GM12878 (cell line): ENCODE data around the gene ABHD15. TPM values are rescaled to one million over a fixed set of nuclear protein-coding genes. Genes with fewer than 3 reads are reported as not detected.

ENCODE experiments used
- ATAC-seq: fragments of 200-7000 bp; cut with Tn5 transposase; 3 replicates; pipeline ENCODE4 v1.9.1; 2020; ENCODE audit warnings: mild to moderate bottlenecking, moderate library complexity
- BruUV-seq: library from RNA; stranded (reverse); fragments of 400-500 nt; replicated peaks from 2 replicates; lab custom pipeline; 2021; lab: Mats Ljungman, UMichigan
- CTCF ChIA-PET: fragments of 300-600 bp; sonication (Branson Sonifier 250); formaldehyde crosslinking; extraction: SDS; loops from one replicate; lab custom pipeline; 2021; ENCODE audit warnings: inconsistent platforms; lab: Yijun Ruan, JAX
- POLR2A ChIA-PET: fragments of 350-600 bp; formaldehyde crosslinking; extraction: SDS; loops from one replicate; lab custom pipeline; 2021; ENCODE audit warnings: inconsistent platforms; lab: Charles Lee
- RAD21 ChIA-PET: fragments of 300-600 bp; sonication (Branson Sonifier 250); formaldehyde crosslinking; loops from one replicate; lab custom pipeline; 2023; ENCODE audit warnings: antibody characterized with exemption; ENCODE audit not compliant: unreplicated experiment; lab: Charles Lee
- SMC1A ChIA-PET: fragments of 300-600 bp; sonication (Branson Sonifier 250); formaldehyde crosslinking; loops from one replicate; lab custom pipeline; 2023; ENCODE audit not compliant: unreplicated experiment, uncharacterized antibody; lab: Charles Lee
- DNase-seq: peaks from one replicate; pipeline ENCODE4 v3.0.0-alpha.2; 2011; ENCODE audit warnings: low read depth, low spot score
- FAIRE-seq: peaks from 3 replicates; lab custom pipeline; 2011; peaks lifted over from hg19 to GRCh38; lab: Jason Lieb, UNC
- H2AFZ ChIP-seq: 2 replicates; pipeline ENCODE4 v1.6.0; 2011; ENCODE audit warnings: low read depth, low read length, control low read depth; ENCODE audit not compliant: control insufficient read depth
- H3K27ac ChIP-seq: 2 replicates; pipeline ENCODE4 v1.5.1; 2011; ENCODE audit warnings: control low read depth; ENCODE audit not compliant: control insufficient read depth, insufficient read depth
- H3K27me3 ChIP-seq, 2 experiments: replicated peaks in 1 of 2; 2 replicates each; pipeline versions ENCODE4 v1.6.0 to v1.6.1; 2011; ENCODE audit warnings: low read length in 1 of 2; ENCODE audit not compliant: control insufficient read depth in 2 of 2, insufficient read depth in 2 of 2
- H3K36me3 ChIP-seq, 2 experiments: 2 replicates each; pipeline ENCODE4 v1.5.1; 2011; ENCODE audit warnings: low read length in 1 of 2; ENCODE audit not compliant: control insufficient read depth in 2 of 2, insufficient read depth in 2 of 2
- H3K4me1 ChIP-seq: 2 replicates; pipeline ENCODE4 v1.6.1; 2011; ENCODE audit warnings: mild to moderate bottlenecking, low read length, moderate library complexity, mixed read lengths; ENCODE audit not compliant: control insufficient read depth, insufficient read depth
- H3K4me2 ChIP-seq: 2 replicates; pipeline ENCODE4 v1.6.0; 2011; ENCODE audit warnings: control low read depth; ENCODE audit not compliant: control insufficient read depth, insufficient read depth
- H3K4me3 ChIP-seq: fragments of 200-600 bp; sonication (generic); 2 replicates; pipeline ENCODE4 v1.5.1; 2016
- H3K79me2 ChIP-seq: 2 replicates; pipeline ENCODE4 v1.6.0; 2011; ENCODE audit warnings: low read length; ENCODE audit not compliant: control insufficient read depth, insufficient read depth
- H3K9ac ChIP-seq: 2 replicates; pipeline ENCODE4 v1.8.0; 2011; ENCODE audit warnings: low read length, control low read depth, mixed read lengths; ENCODE audit not compliant: control insufficient read depth, insufficient read depth
- H3K9me3 ChIP-seq: replicated peaks from 3 replicates; pipeline ENCODE4 v1.5.1; 2011; ENCODE audit warnings: mild to moderate bottlenecking, low read length; ENCODE audit not compliant: control insufficient read depth, insufficient read depth
- H4K20me1 ChIP-seq: 2 replicates; pipeline ENCODE4 v1.6.0; 2011; ENCODE audit not compliant: control insufficient read depth, insufficient read depth
- CHD2 ChIP-seq: IDR thresholded peaks from 2 replicates; pipeline ENCODE4 v1.6.1; 2011; ENCODE audit warnings: low read depth, low read length, improper control_type of control experiment, borderline replicate concordance
- CTCF ChIP-seq, 3 experiments: IDR thresholded peaks in 2 of 3; conservative IDR thresholded peaks in 1 of 3; 2 replicates each; pipeline ENCODE4 v1.5.1; 2011; ENCODE audit warnings: low read depth in 3 of 3, low read length in 3 of 3, mild to moderate bottlenecking in 3 of 3, control low read depth in 2 of 3, moderate library complexity in 2 of 3, inconsistent platforms in 1 of 3, mixed read lengths in 1 of 3; ENCODE audit not compliant: control insufficient read depth in 2 of 3, insufficient read depth in 1 of 3; ENCODE audit errors: extremely low read depth in 1 of 3
- HDGF ChIP-seq: fragments of 450-650 bp; IDR thresholded peaks from 2 replicates; pipeline ENCODE4 v1.6.1; 2016; ENCODE audit warnings: antibody characterized with exemption
- REST ChIP-seq: IDR thresholded peaks from 2 replicates; pipeline ENCODE4 v1.6.1; 2012; ENCODE audit warnings: mild to moderate bottlenecking, low read depth, low read length
- WGBS: methylation state at CpG from one replicate; pipeline ENCODE4 v1.1.6; 2016; ENCODE audit warnings: low lambda C conversion rate; ENCODE audit not compliant: insufficient replicate concordance, insufficient coverage; ENCODE audit errors: missing lambda C conversion rate; 5-methylcytosine and 5-hydroxymethylcytosine counted together
- in situ Hi-C: fragments of 300-500 bp; cut with MboI; formaldehyde crosslinking; loops from 9 replicates; pipeline ENCODE4 v1.14.3; 2018; ENCODE audit warnings: mixed read lengths
- intact Hi-C: fragments of 100-400 bp; cut with micrococcal nuclease; formaldehyde crosslinking; loops from one replicate; pipeline ENCODE4 v1.14.2; 2022; ENCODE audit not compliant: unreplicated experiment
- polyA plus RNA-seq, 11 experiments: library from polyadenylated mRNA; depleted of rRNA in 4 of 11; unstranded in 6 of 11; stranded (reverse) in 5 of 11; fragments of >200 nt; fragmentation: Nextera tagmentation in 4 of 11; fragmentation: Illumina TruSeq in 1 of 11; extraction: Ambion mirVana in 4 of 11; extraction: Trizol in 1 of 11; gene quantifications; 1 replicate in 1 of 11; 2 replicates in 10 of 11; pipeline versions ENCODE4 v1.2.1 to v1.2.3, GENCODE V29; 2011 to 2016; ENCODE audit warnings: inconsistent platforms in 2 of 11, missing spikeins in 2 of 11, low read depth in 1 of 11
- total RNA-seq, 4 experiments: library from RNA; depleted of rRNA in 3 of 4; stranded (reverse); fragments of >200 nt in 3 of 4; fragmentation: Illumina TruSeq in 1 of 4; extraction: Trizol in 1 of 4; gene quantifications; 2 replicates each; pipeline versions ENCODE4 v1.2.1 to v1.2.3, GENCODE V29; 2013 to 2021

ABHD15 gene
- total and polyA plus RNA-seq, 10 of the 15 experiments (the other 5 are each of a cell fraction or from before 2014, with no cell fraction given) = 2.1 to 9.2 (median 4.9) TPM

- BruUV-seq = no TSS peak
- no peak for DNase-seq
- RAD21 ChIA-PET = interaction anchor here (0.9 to 3.9 kb wide), 5 partner anchors 23 to 316 kb away, joined by 4 to 65 read pairs (median 20); partner anchors contain the start of genes ANKRD13B and SSH2
- TF ChIP-seq HDGF (no peak), CTCF (IDR thresholded peaks at IDR 0.05 in 2 of 3, conservative IDR thresholded peaks at IDR 0.05 in 1 of 3; ENCODE audit: control insufficient read depth in 2 of 3, extremely low read depth in 1 of 3, insufficient read depth in 1 of 3, low read depth in 3 of 3, low read length in 3 of 3) (0 out of 6 replicates have a peak, but pooled peaks of 1 of the 3 experiments have one; percentile 7), CHD2 (0 out of 2 replicates have a peak, but pooled peaks have one; percentile 22), REST (no peak)
- TF ChIP-seq, all 136 proteins: peak for 2
- SMC1A ChIA-PET = interaction anchor here (0.6 to 1.7 kb wide), 5 partner anchors 24 to 312 kb away, joined by 3 to 7 read pairs (median 3); no protein-coding TSS in a partner anchor
- H3K9ac ChIP-seq = no peak overlapping the region
- peaks cover 38% of the 10 kb centered on the region for H3K4me1 ChIP-seq
- no peaks in the 10 kb centered on the region; the same call in 1 of the 2 replicates for H4K20me1 ChIP-seq
- intact Hi-C loops (loop anchor here (10.0 kb wide), 2 partner anchors 80 to 320 kb away; partner anchors contain the start of gene SSH2), in situ Hi-C loops (no loop called here)
- CTCF ChIA-PET = interaction anchor here (0.9 to 7.1 kb wide), 12 partner anchors 15 to 316 kb away, joined by 3 to 82 read pairs (median 5); partner anchors contain the start of gene ANKRD13B
- POLR2A ChIA-PET = interaction anchor here (0.8 to 1.0 kb wide), 3 partner anchors 10 to 189 kb away, joined by 3 read pairs; no protein-coding TSS in a partner anchor
- ATAC-seq (no peak), FAIRE-seq (no peak)
- H3K9me3 ChIP-seq = no peaks in the 10 kb centered on the region; the same call in 2 of the 3 replicates
- peak overlapping the region; percentile 35 for H2AFZ ChIP-seq
- peak overlapping the region; percentile 62; the same call in 1 of the 2 replicates for H3K4me3 ChIP-seq
- H3K27me3 ChIP-seq = peaks cover 4 to 6% of the 10 kb centered on the region in 2 experiments; a peak in 3 of 4 replicates
- H3K36me3 ChIP-seq = no peaks in the 10 kb centered on the region
- WGBS = 4% methylated on average over 15 of the region's 15 CpGs
- H3K27ac ChIP-seq = no peak overlapping the region
- H3K4me2 ChIP-seq = peak overlapping the region; percentile 98
- H3K79me2 ChIP-seq = no peaks in the 10 kb centered on the region
Measured at GRCh38 chr17:29615048-29615385, 48.2 kb upstream of the ABHD15 start.
